GM21528 (cell line): ENCODE measurements around the gene PLCXD1.

ENCODE experiments used
- ATAC-seq: cut with Tn5 transposase; IDR thresholded peaks from one replicate; pipeline ENCODE4 v1.9.1; 2021; ENCODE audit warnings: mild to moderate bottlenecking, moderate library complexity; ENCODE audit not compliant: unreplicated experiment, low FRiP score

PLCXD1 gene

GRCh38 chrX:332916-333610 is 51.9 kb downstream of the PLCXD1 start:
- ATAC-seq = no peak

DNA sequence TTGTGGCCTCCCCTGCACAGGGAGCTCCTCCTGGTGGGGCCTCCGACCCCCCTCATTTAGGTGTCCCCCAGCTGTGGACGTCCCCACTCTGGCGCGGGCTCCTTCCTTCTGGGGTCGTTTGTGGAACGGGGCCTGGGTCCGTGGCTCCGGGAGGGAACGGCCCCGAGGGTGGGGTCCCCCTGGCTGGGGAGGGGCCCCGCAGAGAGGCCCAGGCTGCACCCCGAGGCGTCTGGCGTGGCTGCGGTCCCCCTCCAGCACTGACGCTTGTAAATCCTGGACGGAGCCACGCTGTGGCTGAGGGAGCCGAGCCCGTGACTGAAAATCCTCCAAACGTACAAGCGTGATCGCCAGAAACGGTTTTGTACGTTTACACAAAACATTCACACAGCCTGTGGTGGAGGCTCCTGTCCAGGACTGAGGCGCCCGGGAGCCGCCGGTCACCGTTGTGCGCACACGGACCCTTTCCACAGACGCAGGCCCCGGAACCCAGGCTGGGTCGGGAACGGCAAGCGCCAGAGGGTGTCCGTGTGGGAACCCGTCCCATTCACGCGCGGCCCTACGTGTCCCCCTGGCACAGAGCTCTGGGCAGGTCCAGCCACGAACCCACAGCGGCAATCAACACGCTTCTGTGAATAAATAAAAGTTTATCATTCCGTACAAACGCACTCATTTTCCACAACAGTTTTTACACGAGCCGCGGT is 52.6 kb downstream of the PLCXD1 start:
- no peak for ATAC-seq

- ATAC-seq = no peak
These were observed 53.2 kb downstream of the PLCXD1 start for GRCh38 chrX:334331-334891.

GRCh38 chrX:334971-335757 is 54.0 kb downstream of the PLCXD1 start:
- ATAC-seq = no peak

DNA sequence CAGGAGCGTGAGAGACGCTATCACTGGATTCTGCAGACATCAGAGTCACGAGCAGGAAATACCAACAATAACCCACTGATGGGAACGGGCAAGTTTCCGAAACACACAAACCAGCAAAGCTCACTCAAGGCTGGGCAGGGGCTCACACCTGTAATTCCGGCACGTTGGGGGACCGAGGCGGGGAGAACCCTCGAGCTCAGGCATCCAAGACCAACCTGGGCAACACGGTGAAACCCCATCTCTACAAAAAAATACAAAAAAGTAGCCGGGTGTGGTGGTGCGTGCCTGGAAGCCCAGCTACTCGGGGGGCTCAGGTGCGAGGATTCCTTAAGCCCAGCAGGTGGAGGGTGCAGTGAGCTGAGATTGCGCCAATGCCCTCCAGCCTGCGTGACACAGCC is 54.6 kb downstream of the PLCXD1 start:
- no peak for ATAC-seq

DNA sequence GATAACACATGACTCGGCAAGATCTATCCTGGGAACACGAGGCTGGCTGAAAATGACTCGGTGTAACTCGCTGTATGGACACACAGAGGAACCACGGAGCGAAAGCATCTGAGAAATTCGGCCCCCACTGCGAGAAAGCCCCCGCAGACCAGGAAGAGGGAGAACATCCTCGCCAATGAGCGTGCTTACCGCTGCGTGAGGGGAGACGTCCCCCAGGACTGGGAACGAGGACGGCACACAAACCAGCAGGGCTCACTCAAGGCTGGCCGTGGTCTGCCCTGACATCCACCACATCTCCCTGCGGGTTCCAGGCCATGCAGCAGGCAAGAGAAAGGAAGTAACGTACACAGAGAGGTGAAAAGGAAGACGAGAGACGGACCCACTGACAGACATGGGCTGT is 55.0 kb downstream of the PLCXD1 start:
- ATAC-seq = no peak

GRCh38 chrX:337331-337831 is 56.2 kb downstream of the PLCXD1 start:
- ATAC-seq = no peak

- ATAC-seq = no peak
These were observed 57.2 kb downstream of the PLCXD1 start for GRCh38 chrX:338281-338835.

DNA sequence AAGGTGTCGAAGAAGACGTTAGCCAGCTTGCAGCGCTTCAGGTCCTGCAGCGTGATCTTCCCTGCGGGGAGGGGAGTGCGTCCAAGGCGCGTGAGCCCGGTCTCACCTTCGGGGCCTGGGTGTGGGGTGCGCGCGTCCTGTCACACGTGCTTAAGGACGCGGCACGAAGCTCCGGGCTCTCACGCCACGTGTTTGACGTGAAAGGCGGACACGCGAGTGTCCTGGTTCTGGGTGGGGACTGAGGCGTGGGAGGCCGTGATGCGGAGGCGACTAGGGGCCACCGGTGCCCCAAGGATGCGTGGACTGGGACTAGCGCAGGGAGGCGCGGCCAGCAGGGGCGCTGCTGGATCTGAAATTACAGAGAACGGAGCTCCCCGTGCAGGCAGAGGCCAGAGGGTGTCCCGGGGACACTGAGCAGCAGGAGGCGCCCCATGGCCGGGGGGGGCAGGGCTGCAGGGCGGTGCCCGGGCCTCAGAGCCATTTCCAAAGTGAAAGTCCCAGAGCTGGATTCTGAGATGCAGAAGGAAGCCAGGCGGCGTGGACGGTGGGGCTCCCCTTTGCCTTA is 57.7 kb downstream of the PLCXD1 start:
- no peak for ATAC-seq

- no peak for ATAC-seq
These were observed 58.9 kb downstream of the PLCXD1 start for GRCh38 chrX:340121-340520.

DNA sequence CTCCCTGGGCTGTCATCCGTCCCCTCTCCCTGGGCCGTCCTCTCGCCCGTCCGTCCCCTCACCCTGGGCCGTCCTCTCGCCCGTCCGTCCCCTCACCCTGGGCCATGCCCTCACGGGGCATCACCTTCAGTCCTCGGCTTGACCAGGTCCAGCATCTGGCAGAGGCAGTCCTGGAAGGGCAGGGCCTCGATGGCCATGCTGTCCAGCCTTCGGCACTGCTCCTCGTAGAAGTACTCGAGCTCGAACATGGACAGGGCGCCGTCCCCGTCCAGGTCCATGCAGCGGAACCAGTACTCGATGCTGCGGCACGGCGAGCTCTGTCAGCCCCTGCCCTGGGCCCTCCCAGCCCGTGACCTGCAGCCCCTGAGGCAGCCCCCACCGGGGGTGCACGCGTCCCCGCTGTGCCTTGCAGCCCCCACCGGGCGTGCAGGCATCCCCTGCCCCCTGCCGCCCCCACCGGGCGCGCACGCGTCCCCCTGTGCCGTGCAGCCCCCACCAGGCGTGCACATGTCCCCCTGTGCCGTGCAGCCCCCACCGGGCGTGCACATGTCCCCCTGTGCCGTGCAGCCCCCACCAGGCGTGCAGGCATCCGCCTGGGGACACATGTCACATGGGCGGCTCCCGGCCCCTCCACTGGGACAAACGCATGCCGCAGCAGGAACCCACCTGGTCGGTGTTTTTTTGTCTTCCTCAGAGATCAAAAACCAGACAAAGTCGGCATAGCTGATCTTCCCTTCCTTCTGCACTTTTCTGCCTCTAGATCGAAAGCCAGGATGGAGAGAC is 59.7 kb downstream of the PLCXD1 start:
- ATAC-seq = no peak

DNA sequence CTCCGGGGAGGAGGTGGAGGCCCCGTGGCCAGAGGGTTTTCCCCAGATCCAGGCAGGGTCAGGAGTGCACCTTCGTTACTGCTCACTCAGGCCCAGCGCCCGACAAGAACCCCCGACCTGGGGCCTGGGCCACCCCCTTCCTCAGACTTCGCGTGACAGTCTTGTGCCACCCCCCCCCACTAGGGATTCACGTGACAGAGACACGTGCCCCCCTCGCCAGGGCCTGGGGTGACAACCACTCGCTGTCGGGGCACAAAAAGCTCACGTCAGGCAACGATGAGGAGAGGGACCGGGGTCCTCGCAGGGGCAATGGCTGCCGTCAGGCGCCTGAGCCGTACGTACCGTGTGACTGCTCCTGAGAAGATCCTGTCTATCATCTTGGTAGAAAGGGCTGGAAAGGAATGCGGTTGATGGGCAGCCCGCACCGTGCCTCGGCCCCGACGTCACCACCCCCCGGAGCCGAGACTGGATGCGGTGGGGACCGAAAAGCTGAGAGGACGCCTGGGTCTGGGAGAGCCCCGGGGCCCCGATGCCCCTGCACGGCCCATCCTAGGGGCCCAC is 60.4 kb downstream of the PLCXD1 start:
- ATAC-seq = no peak

DNA sequence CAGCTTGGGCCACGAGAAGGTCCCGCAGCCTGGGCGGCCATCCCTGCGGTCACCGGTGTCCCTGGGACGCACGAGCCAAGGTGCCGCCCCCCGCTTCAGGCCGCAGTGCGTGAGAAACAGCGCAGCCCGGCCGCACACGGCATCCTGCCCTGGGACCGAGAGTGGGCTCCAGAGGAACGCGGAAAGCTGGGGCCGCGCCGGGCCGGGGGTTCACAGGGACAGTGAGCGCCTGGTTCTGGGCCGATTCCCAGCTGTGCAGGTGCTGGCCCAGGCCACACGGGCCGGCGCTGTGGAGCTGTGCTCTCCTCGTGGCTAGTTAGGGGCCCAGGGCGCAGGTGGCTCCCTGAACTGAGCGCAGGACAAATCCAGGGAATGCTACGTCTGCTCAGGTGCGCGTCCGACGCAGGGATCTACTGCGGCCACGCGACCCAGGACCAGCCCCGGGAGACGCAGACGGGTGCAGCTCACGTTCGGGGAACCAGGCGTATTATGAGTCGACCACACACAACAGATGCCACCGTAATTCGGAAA is 63.3 kb downstream of the PLCXD1 start:
- no peak for ATAC-seq

DNA sequence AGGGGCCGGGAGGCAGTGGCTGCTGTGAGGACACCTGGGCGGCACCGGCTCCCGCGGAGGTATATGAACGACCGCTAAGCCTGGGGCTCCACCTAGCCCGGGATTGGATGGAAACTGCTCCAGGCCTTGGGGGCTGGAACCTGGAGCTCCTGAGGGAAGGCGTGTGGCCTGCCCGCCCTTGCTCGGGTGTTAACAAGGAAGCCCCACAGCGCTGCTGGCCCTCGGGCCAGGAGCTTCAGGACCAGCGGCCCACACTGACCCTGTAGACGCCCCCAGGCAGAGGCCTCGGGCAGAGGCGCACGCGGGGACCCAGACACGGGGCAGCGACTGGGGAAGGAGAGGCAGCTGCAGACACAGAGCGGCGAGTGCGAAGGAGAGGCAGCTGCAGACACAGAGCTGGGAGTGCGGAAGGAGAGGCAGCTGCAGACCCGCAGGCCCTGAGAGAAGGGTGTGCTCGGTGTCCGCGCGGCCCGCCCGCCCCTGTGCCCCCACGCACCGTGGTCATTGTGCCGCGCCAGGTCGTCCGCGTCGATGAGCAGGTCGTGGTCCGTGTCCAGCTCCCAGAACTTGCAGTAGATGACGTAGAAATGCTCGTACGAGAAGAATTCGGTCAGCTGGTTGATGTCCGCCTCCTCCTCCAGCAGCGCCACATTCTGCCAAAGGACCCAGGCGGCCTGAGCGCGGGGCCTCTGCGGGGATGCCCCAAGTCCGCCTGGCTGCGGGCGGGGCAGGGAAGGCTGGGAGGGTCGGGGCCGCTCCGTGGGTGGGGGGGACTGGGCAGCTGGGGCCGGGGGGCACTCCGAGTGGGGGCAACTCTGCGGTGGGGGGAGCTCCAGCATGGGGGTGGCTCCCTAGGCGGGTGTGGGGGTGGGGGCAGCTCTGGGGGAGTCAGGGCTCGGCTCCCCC is 64.1 kb downstream of the PLCXD1 start:
- no peak for ATAC-seq

DNA sequence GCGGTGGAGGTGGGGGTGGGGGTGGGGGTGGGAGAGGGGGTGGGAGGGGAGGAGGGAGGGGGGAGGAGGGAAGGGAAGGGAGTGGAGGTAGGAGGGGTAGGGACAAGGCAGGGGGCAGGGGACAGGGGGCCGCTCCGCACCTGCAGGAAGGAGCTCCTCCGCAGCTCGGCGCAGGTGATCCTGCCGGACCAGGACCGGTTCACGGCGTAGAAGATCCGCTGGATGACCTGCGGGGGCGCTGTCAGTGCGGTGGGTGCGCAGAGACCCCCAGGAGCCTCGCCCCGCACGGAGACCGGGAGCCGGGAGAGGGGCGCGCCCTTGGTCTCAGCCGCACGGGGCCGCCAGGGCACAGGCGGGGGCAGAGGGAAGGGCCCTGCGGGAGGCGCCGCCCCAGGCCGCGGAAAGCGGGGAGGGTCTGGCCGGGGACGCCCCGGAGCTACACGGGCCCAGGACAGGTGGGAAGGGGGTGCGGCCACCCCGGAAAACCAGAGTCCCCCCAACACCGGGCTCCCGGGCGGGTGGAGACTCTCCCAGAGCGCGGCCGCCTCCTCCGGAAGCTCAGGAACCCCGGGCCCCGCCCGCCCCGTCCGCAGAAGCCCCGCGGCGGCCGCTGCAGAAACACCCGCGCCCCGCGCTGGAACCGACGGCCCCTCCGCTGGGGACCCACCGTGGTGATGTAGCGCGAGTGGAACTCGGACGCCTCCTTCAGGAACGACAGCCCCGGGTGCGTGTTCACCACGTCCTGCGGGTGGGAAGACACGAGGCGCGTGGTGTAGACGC is 65.0 kb downstream of the PLCXD1 start:
- ATAC-seq = no peak

DNA sequence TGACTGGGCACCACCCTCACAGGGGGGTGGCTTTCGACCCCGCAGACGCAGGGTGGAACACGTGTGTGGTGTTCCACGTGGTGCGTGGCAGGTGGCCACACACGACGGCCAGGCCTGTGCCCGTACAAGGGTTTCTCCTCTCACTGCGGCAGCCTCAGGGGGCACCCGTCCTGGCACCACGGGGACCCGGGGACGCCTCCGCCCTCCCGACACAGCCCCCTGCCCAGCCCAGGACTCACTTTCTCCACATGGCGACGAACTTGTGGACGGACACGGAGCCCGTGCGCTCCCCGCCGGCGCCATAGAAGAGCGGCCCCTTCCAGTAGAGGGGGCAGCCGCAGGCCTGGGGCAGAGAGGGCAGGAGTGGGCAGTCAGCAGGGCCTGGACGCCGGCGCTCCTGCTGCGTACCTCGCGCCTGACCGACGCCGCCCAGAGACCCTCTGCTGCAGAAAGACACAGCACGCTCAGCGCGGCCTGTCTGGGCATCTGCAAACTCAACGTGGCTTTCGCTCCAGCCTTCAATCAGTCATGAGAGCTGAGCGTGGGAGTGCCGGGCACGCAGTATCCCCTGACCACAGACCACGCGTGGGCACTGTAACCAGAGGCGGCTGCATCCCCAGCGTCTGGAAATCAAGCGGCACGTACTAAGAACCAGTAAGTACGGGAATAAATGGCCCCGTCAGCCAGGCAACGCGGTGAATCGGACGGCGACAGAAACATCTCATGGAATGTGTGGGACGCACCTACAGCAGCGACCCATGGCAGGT is 66.4 kb downstream of the PLCXD1 start:
- no peak for ATAC-seq
